ENCODE data around the gene TRPC4.

GRCh38 chr13:37663724-37664123, 205.8 kb downstream of the TRPC4 start:
- TF ChIP-seq, protein P1, sequence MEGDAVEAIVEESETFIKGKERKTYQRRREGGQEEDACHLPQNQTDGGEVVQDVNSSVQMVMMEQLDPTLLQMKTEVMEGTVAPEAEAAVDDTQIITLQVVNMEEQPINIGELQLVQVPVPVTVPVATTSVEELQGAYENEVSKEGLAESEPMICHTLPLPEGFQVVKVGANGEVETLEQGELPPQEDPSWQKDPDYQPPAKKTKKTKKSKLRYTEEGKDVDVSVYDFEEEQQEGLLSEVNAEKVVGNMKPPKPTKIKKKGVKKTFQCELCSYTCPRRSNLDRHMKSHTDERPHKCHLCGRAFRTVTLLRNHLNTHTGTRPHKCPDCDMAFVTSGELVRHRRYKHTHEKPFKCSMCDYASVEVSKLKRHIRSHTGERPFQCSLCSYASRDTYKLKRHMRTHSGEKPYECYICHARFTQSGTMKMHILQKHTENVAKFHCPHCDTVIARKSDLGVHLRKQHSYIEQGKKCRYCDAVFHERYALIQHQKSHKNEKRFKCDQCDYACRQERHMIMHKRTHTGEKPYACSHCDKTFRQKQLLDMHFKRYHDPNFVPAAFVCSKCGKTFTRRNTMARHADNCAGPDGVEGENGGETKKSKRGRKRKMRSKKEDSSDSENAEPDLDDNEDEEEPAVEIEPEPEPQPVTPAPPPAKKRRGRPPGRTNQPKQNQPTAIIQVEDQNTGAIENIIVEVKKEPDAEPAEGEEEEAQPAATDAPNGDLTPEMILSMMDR (IDR thresholded peaks at IDR 0.05; ENCODE audit: insufficient read depth, low read length, poor library complexity, severe bottlenecking) = no peak
- no peak for TF ChIP-seq EZH2phosphoT487 (conservative IDR thresholded peaks at IDR 0.05; ENCODE audit: low read length)
